ENCODE results near the gene CEND1. TPM values are rescaled to one million over a fixed set of nuclear protein-coding genes. Genes with fewer than 3 reads are reported as not detected.

CEND1 gene
- total RNA-seq, 1 donor from 2014 or later: 3.8 TPM

DNA sequence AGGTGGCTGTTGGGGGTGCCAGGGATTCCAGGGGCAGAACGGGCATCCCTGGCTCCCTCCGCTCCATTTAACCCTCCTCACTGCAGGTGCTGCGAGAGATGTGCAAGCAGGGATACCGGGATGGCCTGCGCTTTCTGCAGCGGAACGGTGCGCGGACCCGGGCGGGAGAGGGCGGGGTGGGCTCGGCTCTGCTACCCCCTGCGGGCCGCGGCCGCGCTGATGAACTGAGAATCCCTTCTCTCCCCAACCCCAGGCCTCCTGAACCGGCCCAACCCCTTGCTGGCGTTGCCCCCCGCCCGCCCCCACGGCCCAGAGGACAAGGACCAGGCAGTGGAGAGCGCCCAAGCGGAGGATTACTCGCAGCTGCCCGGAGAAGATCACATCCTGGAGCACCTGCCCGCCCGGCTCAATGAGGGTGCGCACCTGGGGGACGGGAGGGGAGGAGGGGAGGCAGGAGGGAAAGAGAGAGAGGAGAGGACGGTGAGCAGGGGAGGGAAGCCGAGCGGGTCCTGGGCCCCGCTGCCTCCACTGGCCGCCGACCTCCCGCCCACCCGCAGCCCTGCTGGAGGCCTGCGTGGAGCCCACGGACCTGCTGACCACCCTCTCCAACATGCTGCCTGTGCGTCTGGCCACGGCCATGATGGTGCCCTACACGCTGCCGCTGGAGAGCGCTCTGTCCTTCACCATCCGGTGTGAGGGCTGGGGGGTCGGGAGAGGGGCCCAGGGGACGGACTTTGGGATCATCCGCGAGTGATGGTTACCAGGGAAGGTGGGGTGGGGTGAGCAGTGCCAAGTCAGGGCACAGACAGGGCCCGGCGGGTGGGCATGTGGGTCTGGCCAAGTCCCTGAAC lies 33.8 kb upstream of the CEND1 start:
- intact Hi-C loops (cut with micrococcal nuclease): no loop called here
- Mint-ChIP-seq H3K36me3 (ENCODE audit: low read depth) (peaks cover 12% of the 10 kb centered on the region), H3K27ac (no peak overlapping the region), H3K4me3 (no peak overlapping the region), H3K4me1 (peaks cover 16% of the 10 kb centered on the region), H3K9me3 (no peaks in the 10 kb centered on the region), H3K27me3 (peaks cover 14% of the 10 kb centered on the region)
- no peak for DNase-seq

GRCh38 chr11:821512-822371 lies 31.9 kb upstream of the CEND1 start:
- DNase-seq: no peak
- Mint-ChIP-seq H3K9me3 (no peaks in the 10 kb centered on the region), H3K36me3 (ENCODE audit: low read depth) (peaks cover 13% of the 10 kb centered on the region), H3K4me1 (peaks cover 9% of the 10 kb centered on the region), H3K4me3 (peak overlapping the region; percentile 35), H3K27ac (no peak overlapping the region), H3K27me3 (peaks cover 1% of the 10 kb centered on the region)
- intact Hi-C loops (cut with micrococcal nuclease): no loop called here

- Mint-ChIP-seq H3K4me3 (peak overlapping the region; percentile 85), H3K27me3 (no peaks in the 10 kb centered on the region), H3K36me3 (ENCODE audit: low read depth) (peaks cover 13% of the 10 kb centered on the region), H3K4me1 (peaks cover 7% of the 10 kb centered on the region), H3K9me3 (no peaks in the 10 kb centered on the region), H3K27ac (no peak overlapping the region)
- DNase-seq: no peak
- intact Hi-C loops (cut with micrococcal nuclease): no loop called here
These were observed 31.0 kb upstream of the CEND1 start for GRCh38 chr11:820655-821511.

DNA sequence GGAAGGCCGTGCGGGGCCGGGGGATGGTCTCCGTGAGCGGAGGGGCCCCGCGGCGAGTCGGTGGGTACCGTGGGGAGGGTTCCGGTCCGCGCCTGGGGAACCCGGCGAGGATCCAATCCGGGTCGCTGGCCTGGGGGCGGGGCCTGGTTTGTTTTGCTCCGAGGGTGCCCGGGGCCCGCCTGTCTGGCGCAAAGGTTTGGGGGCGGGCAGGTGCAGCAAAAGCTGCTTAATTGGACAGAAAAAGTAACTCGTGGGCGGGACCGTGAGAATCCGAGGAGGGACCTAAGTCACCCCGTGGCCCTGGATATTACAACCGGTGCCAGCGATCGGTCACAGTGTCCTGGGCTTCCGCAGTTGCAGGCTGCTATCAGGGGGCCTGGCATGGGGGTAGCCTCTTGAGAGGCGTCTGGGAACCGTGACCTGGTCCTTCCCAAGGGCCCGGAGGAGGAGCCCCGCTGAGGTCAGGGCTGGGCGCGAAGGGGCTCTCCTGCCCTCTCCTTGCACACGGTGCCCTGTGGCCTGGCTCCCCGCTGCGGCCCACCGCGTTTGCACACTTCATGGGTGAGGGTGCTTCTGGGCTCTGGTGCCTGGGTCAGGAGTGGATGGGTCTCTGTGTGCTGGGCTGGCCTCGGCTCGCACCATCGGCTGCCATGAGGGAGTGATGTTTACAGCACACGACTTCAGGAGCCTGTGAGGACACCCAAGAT lies 30.2 kb upstream of the CEND1 start:
- no peaks in the 10 kb centered on the region for H3K27me3 Mint-ChIP-seq
- intact Hi-C loops (cut with micrococcal nuclease): loop anchor here (1.0 kb wide), 1 partner anchor 11 kb away; the partner anchor contains the start of gene RPLP2
- peak overlapping the region; percentile 84 for H3K27ac Mint-ChIP-seq
- peak; percentile 98 for DNase-seq
- H3K9me3 Mint-ChIP-seq: no peaks in the 10 kb centered on the region
- peaks cover 13% of the 10 kb centered on the region for H3K36me3 Mint-ChIP-seq (ENCODE audit: low read depth)
- peak overlapping the region; percentile 85 for H3K4me3 Mint-ChIP-seq
- H3K4me1 Mint-ChIP-seq: peaks cover 7% of the 10 kb centered on the region

GRCh38 chr11:819129-819931 lies 29.4 kb upstream of the CEND1 start:
- DNase-seq: peak; percentile 97
- Mint-ChIP-seq H3K27me3 (no peaks in the 10 kb centered on the region), H3K9me3 (no peaks in the 10 kb centered on the region), H3K27ac (peak overlapping the region; percentile 84), H3K4me1 (peaks cover 7% of the 10 kb centered on the region), H3K36me3 (ENCODE audit: low read depth) (peaks cover 8% of the 10 kb centered on the region), H3K4me3 (peak overlapping the region; percentile 85)
- intact Hi-C loops (cut with micrococcal nuclease): loop anchor here (1.0 kb wide), 1 partner anchor 10 kb away; the partner anchor contains the start of gene RPLP2

GRCh38 chr11:818396-819128 lies 28.7 kb upstream of the CEND1 start, which contains the start of gene PNPLA2:
PNPLA2 (plus strand) TSS chr11:818914; CDS start chr11:819719, 805 bp downstream.
- Mint-ChIP-seq H3K4me3 (peak within 1 kb of the TSS; percentile 85), H3K27ac (peak within 1 kb of the TSS; percentile 84)
- intact Hi-C loops (cut with micrococcal nuclease): loop anchor here (1.0 kb wide), 1 partner anchor 9 kb away; the partner anchor contains the start of gene RPLP2

GRCh38 chr11:816433-816779 lies 26.5 kb upstream of the CEND1 start:
- peak overlapping the region; percentile 20 for H3K27ac Mint-ChIP-seq
- peaks cover 19% of the 10 kb centered on the region for H3K4me1 Mint-ChIP-seq
- H3K9me3 Mint-ChIP-seq: no peaks in the 10 kb centered on the region
- no peaks in the 10 kb centered on the region for H3K27me3 Mint-ChIP-seq
- H3K36me3 Mint-ChIP-seq (ENCODE audit: low read depth): peaks cover 22% of the 10 kb centered on the region
- intact Hi-C loops (cut with micrococcal nuclease): no loop called here
- DNase-seq: no peak
- no peak overlapping the region for H3K4me3 Mint-ChIP-seq

More at GRCh38 chr11:818396-819128, 28.7 kb upstream of the CEND1 start, which contains the start of gene PNPLA2:
- Mint-ChIP-seq H3K9me3 (no peaks in the 10 kb centered on the region), H3K27me3 (no peaks in the 10 kb centered on the region), H3K36me3 (ENCODE audit: low read depth) (peaks cover 10% of the 10 kb centered on the region), H3K4me1 (peaks cover 10% of the 10 kb centered on the region)
- no peak for DNase-seq

GRCh38 chr11:815675-816432 lies 26.0 kb upstream of the CEND1 start:
- H3K27ac Mint-ChIP-seq: no peak overlapping the region
- no peak overlapping the region for H3K4me3 Mint-ChIP-seq
- H3K4me1 Mint-ChIP-seq: peaks cover 22% of the 10 kb centered on the region
- peaks cover 28% of the 10 kb centered on the region for H3K36me3 Mint-ChIP-seq (ENCODE audit: low read depth)
- intact Hi-C loops (cut with micrococcal nuclease): no loop called here
- no peaks in the 10 kb centered on the region for H3K27me3 Mint-ChIP-seq
- DNase-seq: no peak
- no peaks in the 10 kb centered on the region for H3K9me3 Mint-ChIP-seq

GRCh38 chr11:813456-814096 lies 23.7 kb upstream of the CEND1 start:
- no peaks in the 10 kb centered on the region for H3K27me3 Mint-ChIP-seq
- DNase-seq: no peak
- H3K27ac Mint-ChIP-seq: no peak overlapping the region
- peaks cover 38% of the 10 kb centered on the region for H3K36me3 Mint-ChIP-seq (ENCODE audit: low read depth)
- no peak overlapping the region for H3K4me3 Mint-ChIP-seq
- intact Hi-C loops (cut with micrococcal nuclease): no loop called here
- H3K4me1 Mint-ChIP-seq: peaks cover 23% of the 10 kb centered on the region
- no peaks in the 10 kb centered on the region for H3K9me3 Mint-ChIP-seq

GRCh38 chr11:813072-813455 lies 23.2 kb upstream of the CEND1 start:
- Mint-ChIP-seq H3K9me3 (no peaks in the 10 kb centered on the region), H3K36me3 (ENCODE audit: low read depth) (peaks cover 38% of the 10 kb centered on the region), H3K4me1 (peaks cover 22% of the 10 kb centered on the region), H3K4me3 (no peak overlapping the region), H3K27me3 (no peaks in the 10 kb centered on the region), H3K27ac (peak overlapping the region; percentile 56)
- no peak for DNase-seq
- intact Hi-C loops (cut with micrococcal nuclease): no loop called here

GRCh38 chr11:812390-812789 lies 22.5 kb upstream of the CEND1 start:
- peak overlapping the region; percentile 94 for H3K4me3 Mint-ChIP-seq
- no peak for DNase-seq
- no peaks in the 10 kb centered on the region for H3K9me3 Mint-ChIP-seq
- no peaks in the 10 kb centered on the region for H3K27me3 Mint-ChIP-seq
- H3K27ac Mint-ChIP-seq: peak overlapping the region; percentile 87
- intact Hi-C loops (cut with micrococcal nuclease): no loop called here
- H3K36me3 Mint-ChIP-seq (ENCODE audit: low read depth): peaks cover 37% of the 10 kb centered on the region
- peaks cover 26% of the 10 kb centered on the region for H3K4me1 Mint-ChIP-seq

All from activated CD4-positive, alpha-beta T cell treated with anti-CD3 and anti-CD28 coated beads, Interleukin-2, amount 10 ng/mL, durations not matched to agents 24 days and 14 days (primary cell).